HG03457 (cell line): ENCODE measurements around the gene DOCK3.
"Not testable (repeated sequence)": the region's sequence is repeated elsewhere in the genome, so short reads cannot be mapped to it uniquely, and the experiment has no call there.

Source experiments
- ATAC-seq: cut with Tn5 transposase; IDR thresholded peaks from one replicate; pipeline ENCODE4 v1.9.1; 2021; ENCODE audit warnings: moderate number of reproducible peaks; ENCODE audit not compliant: unreplicated experiment

DOCK3 gene

GRCh38 chr3:51083490-51083889 lies 408.8 kb downstream of the DOCK3 start:
- no peak for ATAC-seq

- not testable (repeated sequence) for ATAC-seq
These were observed 417.4 kb downstream of the DOCK3 start for GRCh38 chr3:51092141-51092540.

GRCh38 chr3:51094838-51095237 lies 420.1 kb downstream of the DOCK3 start:
- not testable (repeated sequence) for ATAC-seq

GRCh38 chr3:51099794-51100535 lies 425.2 kb downstream of the DOCK3 start:
- no peak for ATAC-seq

GRCh38 chr3:51100536-51100851 lies 425.8 kb downstream of the DOCK3 start:
- no peak for ATAC-seq

GRCh38 chr3:51102396-51102795 lies 427.7 kb downstream of the DOCK3 start:
- no peak for ATAC-seq

- ATAC-seq = no peak
These were observed 431.6 kb downstream of the DOCK3 start for GRCh38 chr3:51106242-51106876.

- ATAC-seq = no peak
These were observed 435.9 kb downstream of the DOCK3 start for GRCh38 chr3:51110586-51110985.

GRCh38 chr3:51122944-51123343 lies 448.2 kb downstream of the DOCK3 start:
- no peak for ATAC-seq

- ATAC-seq = no peak
These were observed 448.8 kb downstream of the DOCK3 start for GRCh38 chr3:51123531-51123930.

- not testable (repeated sequence) for ATAC-seq
These were observed 456.9 kb downstream of the DOCK3 start for GRCh38 chr3:51131607-51132006.

- ATAC-seq = no peak
These were observed 463.0 kb downstream of the DOCK3 start for GRCh38 chr3:51137715-51138114.

- ATAC-seq = no peak
These were observed 464.9 kb downstream of the DOCK3 start for GRCh38 chr3:51139616-51140015.

GRCh38 chr3:51141573-51141972 lies 466.8 kb downstream of the DOCK3 start:
- no peak for ATAC-seq

GRCh38 chr3:51145811-51146585 lies 471.3 kb downstream of the DOCK3 start:
- no peak for ATAC-seq

- no peak for ATAC-seq
These were observed 472.1 kb downstream of the DOCK3 start for GRCh38 chr3:51146781-51147180.

- no peak for ATAC-seq
These were observed 481.4 kb downstream of the DOCK3 start for GRCh38 chr3:51156147-51156546.

- no peak for ATAC-seq
These were observed 488.3 kb downstream of the DOCK3 start for GRCh38 chr3:51163051-51163450.

- no peak for ATAC-seq
These were observed 499.0 kb downstream of the DOCK3 start for GRCh38 chr3:51173518-51174271.

GRCh38 chr3:51176923-51177322 lies 502.2 kb downstream of the DOCK3 start:
- ATAC-seq = no peak

- ATAC-seq = not testable (repeated sequence)
These were observed 511.7 kb downstream of the DOCK3 start for GRCh38 chr3:51186446-51186845.
